Brain pericyte (primary cell): Measurements from ENCODE around the gene PLEKHA4.

ENCODE experiments used
- DNase-seq: peaks from one replicate; pipeline ENCODE4 v3.0.0-alpha.2; 2012; ENCODE audit warnings: low read depth, low spot score

The PLEKHA4 gene

DNA sequence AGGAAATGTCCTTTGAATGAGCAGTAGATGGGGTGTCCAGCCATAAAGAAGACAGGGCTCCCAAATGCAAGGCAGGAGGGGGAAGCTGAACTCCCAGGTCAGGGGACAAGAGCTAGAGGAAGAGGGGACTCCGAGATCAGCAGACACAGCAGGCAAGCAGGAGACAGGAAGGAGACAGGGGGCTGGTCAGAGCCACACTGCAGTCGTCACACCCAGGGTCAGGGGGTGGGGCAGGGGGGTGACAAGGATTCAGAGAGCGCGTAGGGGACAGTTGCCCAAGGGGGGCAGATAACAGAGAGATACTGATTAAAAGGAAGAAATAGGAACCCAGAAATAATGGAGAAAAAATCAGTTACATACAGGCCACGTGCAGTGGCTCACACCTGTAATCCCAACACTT is 35.4 kb downstream of the PLEKHA4 start:
- DNase-seq, result no peak

- DNase-seq, result no peak
Measured at GRCh38 chr19:48830965-48831364, 37.5 kb downstream of the PLEKHA4 start.

DNA sequence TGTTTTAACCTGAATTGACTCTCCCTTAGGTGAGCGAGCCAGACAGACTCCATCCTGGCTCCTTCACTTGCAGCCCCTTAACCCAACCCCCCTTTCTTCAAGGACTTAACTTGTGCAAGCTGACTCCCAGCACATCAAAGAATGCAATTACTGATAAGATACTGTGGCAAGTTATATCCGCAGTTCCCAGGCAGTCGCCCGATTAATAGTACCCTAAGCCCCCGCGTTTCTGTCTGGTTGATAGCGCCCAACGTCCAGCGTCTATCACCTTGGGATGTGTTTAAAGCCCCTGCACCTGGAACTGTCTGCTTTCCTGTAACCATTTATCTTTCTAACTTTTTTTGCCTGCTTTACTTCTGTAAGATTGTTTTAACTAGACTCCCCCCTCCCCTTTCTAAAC is 38.3 kb downstream of the PLEKHA4 start:
- no peak for DNase-seq

- no peak for DNase-seq
Measured at GRCh38 chr19:48826606-48827020, 41.8 kb downstream of the PLEKHA4 start.

DNA sequence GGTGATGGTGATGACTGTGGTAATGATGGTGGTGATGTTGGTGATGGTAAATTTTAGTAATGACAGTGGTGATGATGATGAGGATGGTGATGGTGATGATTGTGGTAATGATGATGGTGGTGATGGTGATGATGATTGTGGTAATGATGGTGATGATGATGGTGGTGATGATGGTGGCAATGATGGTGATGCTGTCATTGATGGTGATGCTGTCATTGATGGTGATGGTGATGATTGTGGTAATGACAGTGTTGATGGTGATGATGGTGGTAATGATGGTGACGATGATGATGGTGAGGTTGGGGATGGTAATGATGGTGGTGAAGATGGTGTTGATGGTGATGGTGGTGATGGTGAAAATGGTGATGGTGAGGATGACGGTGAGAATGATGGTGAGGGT is 45.9 kb downstream of the PLEKHA4 start:
- no peak for DNase-seq

DNA sequence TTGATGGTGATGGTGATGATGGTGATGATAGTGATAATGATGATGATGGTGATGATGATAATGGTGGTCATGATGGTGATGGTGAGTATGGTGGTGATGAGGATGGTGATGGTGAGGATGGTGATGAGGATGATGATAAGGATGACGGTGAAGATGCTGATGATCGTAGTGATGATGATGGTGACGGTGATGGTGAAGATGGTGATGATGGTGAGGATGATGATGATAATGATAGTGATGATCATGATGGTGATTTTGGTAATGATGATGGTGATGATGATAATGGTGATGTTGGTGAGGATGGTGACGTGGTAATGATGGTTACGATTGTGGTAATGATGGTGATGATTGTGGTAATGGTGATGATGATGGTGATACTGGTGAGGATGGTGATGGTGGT is 46.8 kb downstream of the PLEKHA4 start:
- no peak for DNase-seq

DNA sequence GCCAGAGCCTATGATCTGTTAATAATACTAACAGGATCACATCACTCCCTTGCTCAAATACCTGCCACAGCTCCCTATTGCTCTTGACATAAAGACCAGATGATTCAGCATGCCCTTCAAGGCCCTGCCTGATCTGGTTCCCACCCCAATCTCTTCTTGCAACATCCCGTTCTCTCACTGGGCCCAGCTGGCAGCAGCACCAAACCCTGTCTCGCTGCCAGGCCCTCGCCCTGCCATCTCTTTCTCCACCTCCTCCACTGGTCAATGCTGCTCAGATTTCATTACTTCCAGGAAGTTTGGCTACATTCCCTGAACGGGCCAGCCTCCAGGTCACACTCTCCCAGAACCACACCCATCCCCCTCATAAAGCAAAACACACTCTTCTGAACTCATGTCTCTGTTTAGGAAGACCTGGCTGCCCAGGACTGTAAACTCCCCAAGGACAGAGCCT is 49.0 kb downstream of the PLEKHA4 start:
- DNase-seq, result peak; percentile 63

GRCh38 chr19:48818234-48818820 is 50.1 kb downstream of the PLEKHA4 start:
- no peak for DNase-seq

DNA sequence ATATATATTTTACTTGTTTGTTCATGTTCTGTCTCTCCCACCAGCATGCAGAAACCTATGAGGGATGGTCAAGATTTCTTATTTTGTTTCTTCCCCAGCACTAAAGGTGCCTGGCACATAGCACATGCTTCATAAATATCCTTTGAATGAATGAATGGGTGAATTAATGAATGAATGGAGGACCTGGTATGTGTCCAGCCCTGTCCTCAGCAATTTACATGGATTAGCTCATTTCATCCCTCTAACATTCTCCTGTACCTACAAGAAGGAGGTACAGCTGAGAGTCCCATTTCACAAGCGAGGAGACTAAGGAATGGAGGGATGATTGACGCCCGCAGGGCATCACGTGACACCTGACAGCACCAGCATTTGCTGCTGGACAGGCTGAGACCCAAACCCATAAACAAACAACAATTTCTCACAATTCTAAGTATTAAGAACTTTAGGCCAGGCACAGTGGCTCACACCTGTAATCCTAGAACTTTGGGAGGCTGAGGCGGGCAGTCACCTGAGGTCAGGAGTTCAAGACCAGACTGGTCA is 50.8 kb downstream of the PLEKHA4 start:
- no peak for DNase-seq

GRCh38 chr19:48815870-48816501 is 52.4 kb downstream of the PLEKHA4 start:
- DNase-seq, result no peak

- DNase-seq, result no peak
Measured at GRCh38 chr19:48814895-48815294, 53.5 kb downstream of the PLEKHA4 start.

GRCh38 chr19:48813123-48813913 is 55.1 kb downstream of the PLEKHA4 start:
- DNase-seq, result no peak

- DNase-seq, result no peak
Measured at GRCh38 chr19:48812094-48812929, 56.1 kb downstream of the PLEKHA4 start.

DNA sequence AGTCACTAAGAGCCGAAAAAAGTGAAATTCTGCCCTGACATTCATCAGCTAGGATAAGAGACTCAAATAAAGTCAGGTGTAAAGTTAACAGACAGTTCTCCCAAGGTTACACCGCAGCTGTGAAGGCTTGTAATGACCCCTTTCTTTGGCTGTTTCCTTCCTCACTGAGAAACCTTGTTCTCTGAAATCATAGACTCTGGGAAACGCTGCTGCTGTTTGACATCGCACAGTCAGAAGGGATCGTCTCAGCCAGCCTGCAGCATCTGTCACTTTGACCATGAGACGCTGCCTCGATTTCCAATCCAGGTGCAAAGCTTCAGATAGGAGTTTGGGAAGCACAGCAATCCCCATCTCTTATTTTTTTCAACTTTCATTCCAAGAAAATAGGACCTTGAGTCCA is 58.3 kb downstream of the PLEKHA4 start:
- no peak for DNase-seq

- no peak for DNase-seq
Measured at GRCh38 chr19:48807590-48808308, 60.7 kb downstream of the PLEKHA4 start.

DNA sequence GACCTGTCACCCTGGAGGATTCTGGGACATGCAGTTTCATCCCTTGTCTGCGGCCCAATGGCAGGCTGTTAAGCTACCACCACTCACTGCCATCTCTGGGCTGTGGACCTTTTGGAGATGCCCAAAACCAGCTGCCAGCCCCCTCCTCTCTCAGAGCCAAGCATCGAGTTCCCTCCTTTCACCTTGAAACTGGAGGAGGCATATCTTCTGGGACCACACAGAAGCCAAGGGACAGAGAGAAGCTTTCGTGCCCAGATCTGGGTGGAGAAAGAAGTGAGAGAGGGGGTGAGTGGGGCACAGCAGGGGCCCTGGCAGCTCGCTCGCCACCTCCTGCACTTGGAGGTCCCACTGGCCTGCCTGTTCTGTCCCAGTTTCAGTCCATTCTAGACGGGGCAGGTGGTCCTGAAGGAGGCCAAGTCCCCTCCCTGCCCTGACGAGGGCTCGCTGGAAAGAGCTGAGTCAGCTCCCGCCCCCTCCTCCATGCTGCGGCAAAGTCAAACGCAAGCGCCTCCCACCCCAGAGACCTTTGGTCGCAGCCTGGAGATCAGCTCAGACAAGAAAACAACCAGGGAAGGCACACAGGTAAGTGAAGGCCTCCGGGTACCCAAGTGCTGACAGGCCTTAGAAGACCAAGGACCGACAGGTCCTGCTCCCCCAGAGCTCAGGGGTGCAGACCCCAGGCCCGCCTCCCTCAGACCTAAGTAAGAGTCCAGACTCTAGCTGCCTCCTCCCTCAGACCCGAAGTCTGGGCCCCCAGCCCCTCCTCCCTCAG is 61.4 kb downstream of the PLEKHA4 start:
- no peak for DNase-seq

GRCh38 chr19:48806518-48806817 is 61.9 kb downstream of the PLEKHA4 start:
- no peak for DNase-seq

DNA sequence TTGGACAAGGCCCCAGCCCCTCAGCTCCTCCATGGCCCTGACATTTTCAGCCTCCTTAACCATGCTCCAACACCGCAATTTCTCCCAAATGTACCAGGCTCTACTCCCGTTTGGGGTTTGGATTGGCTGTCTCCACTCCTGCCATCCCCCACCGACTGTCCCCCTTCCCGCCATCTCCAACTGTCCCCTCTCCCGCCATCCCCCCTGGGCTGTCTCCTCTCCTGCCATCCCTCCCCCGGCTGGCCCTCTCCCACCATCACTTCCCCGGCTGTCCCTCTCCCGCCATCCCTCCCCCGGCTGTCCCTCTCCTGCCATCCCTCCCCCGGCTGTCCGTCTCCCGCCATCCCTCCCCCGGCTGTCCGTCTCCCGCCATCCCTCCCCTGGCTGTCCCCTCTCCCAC is 63.0 kb downstream of the PLEKHA4 start:
- DNase-seq, result no peak

- DNase-seq, result no peak
Measured at GRCh38 chr19:48804496-48804895, 63.9 kb downstream of the PLEKHA4 start.

- no peak for DNase-seq
Measured at GRCh38 chr19:48802623-48803022, 65.8 kb downstream of the PLEKHA4 start.
